Measurements from ENCODE around the gene TFAP2E. TPM values are rescaled to one million over a fixed set of nuclear protein-coding genes. Genes with fewer than 3 reads are reported as not detected.

The TFAP2E gene
- total RNA-seq, 1 donor from 2014 or later = 1.9 TPM

- peaks cover 55% of the 10 kb centered on the region for H3K4me1 ChIP-seq
Measured at GRCh38 chr1:35539073-35539823, 33.9 kb upstream of the TFAP2E start.

DNA sequence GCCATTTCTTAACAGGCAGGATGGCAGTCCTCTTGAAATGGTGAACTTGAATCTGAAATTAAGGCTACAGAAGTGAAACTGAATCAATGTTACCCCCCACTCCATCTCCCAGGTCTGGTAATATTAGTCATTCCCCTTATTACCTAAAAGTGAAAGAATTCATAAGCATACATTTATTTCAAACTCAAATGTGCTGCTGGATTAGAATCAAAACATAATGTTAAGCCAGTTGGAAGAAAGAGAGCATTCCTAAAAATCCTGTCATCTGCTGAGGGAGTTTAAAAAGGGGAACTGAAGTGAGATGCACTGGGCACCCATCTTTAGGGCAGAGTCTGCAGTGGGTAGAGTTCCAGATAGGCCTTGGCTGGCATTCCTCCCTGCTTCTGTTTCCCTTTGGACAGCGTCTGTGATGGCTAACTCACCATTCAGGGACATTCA lies 33.3 kb upstream of the TFAP2E start:
- Histone ChIP-seq H3K4me1 (peaks cover 61% of the 10 kb centered on the region), H3K4me3 (no peak overlapping the region), H3K36me3 (no peaks in the 10 kb centered on the region), H3K9me3 (no peaks in the 10 kb centered on the region), H3K27me3 (no peaks in the 10 kb centered on the region), H3K27ac (peak overlapping the region; percentile 65)
- no peak for TF ChIP-seq CTCF (IDR thresholded peaks at IDR 0.05)
- no peak for DNase-seq
- intact Hi-C loops (cut with DNase I) = no loop called here
- ATAC-seq = peak; percentile 44

More at GRCh38 chr1:35539073-35539823, 33.9 kb upstream of the TFAP2E start:
- no peak for DNase-seq
- TF ChIP-seq CTCF (IDR thresholded peaks at IDR 0.05) = no peak
- intact Hi-C loops (cut with DNase I) = no loop called here
- H3K9me3 ChIP-seq = no peaks in the 10 kb centered on the region
- H3K36me3 ChIP-seq = no peaks in the 10 kb centered on the region
- no peak overlapping the region for H3K4me3 ChIP-seq
- ATAC-seq = peak; percentile 64
- H3K27me3 ChIP-seq = no peaks in the 10 kb centered on the region
- H3K27ac ChIP-seq = peak overlapping the region; percentile 65

GRCh38 chr1:35544976-35545375 lies 28.1 kb upstream of the TFAP2E start:
- ATAC-seq (peak; percentile 89), DNase-seq (no peak)
- H3K27me3 ChIP-seq = no peaks in the 10 kb centered on the region
- peaks cover 35% of the 10 kb centered on the region for H3K36me3 ChIP-seq
- no peak overlapping the region for H3K27ac ChIP-seq
- intact Hi-C loops (cut with DNase I) = no loop called here
- peaks cover 33% of the 10 kb centered on the region for H3K4me1 ChIP-seq
- no peak overlapping the region for H3K4me3 ChIP-seq
- no peaks in the 10 kb centered on the region for H3K9me3 ChIP-seq
- peak; percentile 49 for TF ChIP-seq CTCF (IDR thresholded peaks at IDR 0.05)

DNA sequence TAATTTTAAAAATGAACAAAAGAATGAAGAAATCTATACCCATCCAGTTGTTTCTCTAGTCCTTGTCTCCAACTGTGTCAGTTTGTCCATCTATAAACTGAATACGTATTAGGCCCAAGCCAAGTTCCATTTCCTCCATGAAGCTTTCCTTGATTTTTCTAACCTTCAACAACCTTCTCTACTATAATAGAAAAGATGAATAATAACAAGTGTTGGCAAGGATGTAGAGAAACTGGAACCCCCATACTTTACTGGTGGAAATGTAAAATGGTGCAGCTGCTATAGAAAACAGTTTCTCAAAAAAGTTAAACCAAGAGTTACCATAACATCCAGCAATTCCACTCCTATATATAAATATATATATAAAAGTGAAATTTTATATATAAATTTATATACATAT lies 26.5 kb upstream of the TFAP2E start:
- H3K9me3 ChIP-seq = no peaks in the 10 kb centered on the region
- no peak overlapping the region for H3K4me3 ChIP-seq
- DNase-seq = no peak
- no peaks in the 10 kb centered on the region for H3K27me3 ChIP-seq
- peaks cover 19% of the 10 kb centered on the region for H3K4me1 ChIP-seq
- peaks cover 50% of the 10 kb centered on the region for H3K36me3 ChIP-seq
- ATAC-seq = no peak
- TF ChIP-seq CTCF (IDR thresholded peaks at IDR 0.05) = no peak
- intact Hi-C loops (cut with DNase I) = no loop called here
- no peak overlapping the region for H3K27ac ChIP-seq

DNA sequence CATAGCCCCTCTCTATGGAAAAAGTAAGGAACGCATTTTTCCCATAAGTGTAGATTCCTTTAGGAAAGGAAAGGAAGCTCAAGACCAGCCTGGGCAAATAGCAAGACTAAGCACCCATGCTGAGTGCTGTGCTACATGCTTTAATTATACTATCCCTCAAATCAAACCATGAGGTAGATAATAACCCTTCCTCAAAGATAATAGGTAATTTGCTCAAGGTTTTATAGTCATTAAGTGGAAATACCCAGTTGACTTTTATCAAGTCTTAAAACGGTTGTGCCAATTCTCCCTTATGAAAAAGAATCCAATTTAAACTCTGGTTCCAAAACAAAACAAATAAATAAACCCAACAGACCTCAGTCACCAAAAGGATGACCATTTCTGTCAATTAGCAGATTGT lies 19.3 kb upstream of the TFAP2E start:
- H3K27ac ChIP-seq = no peak overlapping the region

More for the DNA sequence above, 19.3 kb upstream of the TFAP2E start:
- Histone ChIP-seq H3K36me3 (peaks cover 50% of the 10 kb centered on the region), H3K4me1 (peaks cover 36% of the 10 kb centered on the region), H3K27me3 (no peaks in the 10 kb centered on the region), H3K9me3 (no peaks in the 10 kb centered on the region), H3K4me3 (no peak overlapping the region)
- ATAC-seq = no peak
- intact Hi-C loops (cut with DNase I) = no loop called here
- DNase-seq = no peak
- TF ChIP-seq CTCF (IDR thresholded peaks at IDR 0.05) = no peak

Data from upper lobe of right lung (tissue), 1 donor.